Brain microvascular endothelial cell (primary cell): Measurements from ENCODE around the gene NINJ2.

Source experiments
- DNase-seq: peaks from one replicate; pipeline ENCODE4 v3.0.0-alpha.2; 2020
- H3K27ac ChIP-seq: fragments of 250-450 bp; sonication (Bioruptor Pico); 2 replicates; pipeline ENCODE4 v1.5.1; 2020; ENCODE audit warnings: mild to moderate bottlenecking, moderate library complexity
- H3K27me3 ChIP-seq: fragments of 250-450 bp; sonication (Bioruptor Pico); replicated peaks from 2 replicates; pipeline ENCODE4 v1.5.1; 2020; ENCODE audit warnings: mild to moderate bottlenecking
- H3K36me3 ChIP-seq: fragments of 250-450 bp; sonication (Bioruptor Pico); replicated peaks from 2 replicates; pipeline ENCODE4 v1.5.1; 2020; ENCODE audit warnings: mild to moderate bottlenecking
- H3K4me3 ChIP-seq: 2 replicates; pipeline ENCODE4 v1.5.1; 2011; ENCODE audit warnings: low read depth, mild to moderate bottlenecking, control low read depth, low read length, moderate library complexity
- CTCF ChIP-seq: IDR thresholded peaks from 2 replicates; pipeline ENCODE4 v1.5.1; 2011; ENCODE audit warnings: low read depth, mild to moderate bottlenecking, moderate library complexity, low read length, control low read depth, inconsistent platforms; ENCODE audit errors: missing control alignments
- in situ Hi-C: cut with HindIII; loops from 2 replicates; pipeline ENCODE4 v1.10.0; 2017; ENCODE audit warnings: low sequenced_read_pairs, low pct_ligation_motif_present

Gene NINJ2

DNA sequence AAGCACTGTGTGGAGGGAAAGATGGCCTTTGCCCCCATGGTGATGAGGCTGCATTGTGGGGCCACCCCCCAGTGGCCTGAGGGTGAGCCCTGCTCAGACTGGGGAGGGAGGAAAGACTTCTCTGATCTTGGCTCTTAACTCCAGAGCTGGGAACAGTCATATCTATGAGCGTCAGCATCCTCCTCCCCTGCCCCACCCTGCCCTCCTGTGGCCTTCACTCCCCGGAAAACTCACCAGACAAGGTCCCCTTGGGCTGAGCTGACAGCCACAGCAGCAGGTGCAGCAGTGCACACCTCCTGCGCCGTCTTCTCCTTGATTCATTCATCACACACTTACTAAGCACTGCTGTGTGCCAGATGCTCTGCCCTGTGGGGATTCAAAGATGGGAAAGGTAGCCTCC, 104.7 kb downstream of the NINJ2 start:
- no peak for DNase-seq
- Histone ChIP-seq H3K27ac (no peak overlapping the region), H3K36me3 (no peaks in the 10 kb centered on the region), H3K27me3 (peaks cover 7% of the 10 kb centered on the region), H3K4me3 (no peak overlapping the region)
- no peak for TF ChIP-seq CTCF
- in situ Hi-C loops, result no loop called here

- no peak for TF ChIP-seq CTCF
Measured at GRCh38 chr12:556498-556897, 106.7 kb downstream of the NINJ2 start.

GRCh38 chr12:554001-554285, 109.3 kb downstream of the NINJ2 start:
- no peak for DNase-seq
- in situ Hi-C loops, result no loop called here
- Histone ChIP-seq H3K27ac (no peak overlapping the region), H3K4me3 (no peak overlapping the region), H3K36me3 (no peaks in the 10 kb centered on the region), H3K27me3 (peaks cover 15% of the 10 kb centered on the region)
- no peak for TF ChIP-seq CTCF

More at GRCh38 chr12:556498-556897, 106.7 kb downstream of the NINJ2 start:
- H3K27me3 ChIP-seq, result peaks cover 14% of the 10 kb centered on the region
- H3K27ac ChIP-seq, result no peak overlapping the region
- in situ Hi-C loops, result no loop called here
- H3K36me3 ChIP-seq, result no peaks in the 10 kb centered on the region
- DNase-seq, result no peak
- H3K4me3 ChIP-seq, result no peak overlapping the region

DNA sequence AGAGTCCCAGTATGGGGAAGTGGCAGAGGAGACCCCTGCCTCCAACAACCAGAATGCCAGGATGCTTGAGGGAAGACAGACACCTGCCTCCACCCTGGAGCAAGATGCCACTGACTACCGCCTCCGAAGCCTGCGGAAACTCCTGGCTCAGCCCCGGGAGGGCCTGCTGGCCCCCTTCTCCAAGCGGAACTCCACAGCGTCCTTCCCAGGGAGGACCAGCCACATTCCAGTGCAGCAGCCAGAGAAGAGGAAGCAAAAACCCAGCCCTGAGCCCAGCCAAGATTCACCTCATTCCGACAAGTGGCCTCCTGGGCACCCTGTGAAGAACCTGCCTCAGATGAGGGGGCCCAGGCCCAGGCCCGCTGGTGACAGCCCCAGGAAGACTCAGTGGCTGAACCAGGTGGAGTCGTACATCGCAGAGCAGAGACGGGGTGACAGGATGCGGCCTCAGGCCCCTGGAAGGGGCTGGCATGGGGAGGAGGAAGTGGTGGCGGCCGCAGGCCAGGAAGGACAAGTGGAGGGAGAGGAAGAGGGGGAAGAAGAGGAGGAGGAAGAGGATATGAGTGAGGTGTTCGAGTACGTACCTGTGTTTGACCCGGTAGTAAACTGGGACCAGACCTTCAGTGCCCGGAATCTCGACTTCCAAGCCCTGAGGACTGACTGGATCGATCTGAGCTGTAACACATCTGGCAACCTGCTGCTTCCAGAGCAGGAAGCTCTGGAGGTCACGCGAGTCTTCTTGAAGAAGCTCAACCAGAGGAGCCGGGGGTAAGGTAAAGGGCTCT, 109.8 kb downstream of the NINJ2 start:
- Histone ChIP-seq H3K27ac (no peak overlapping the region), H3K36me3 (no peaks in the 10 kb centered on the region), H3K27me3 (peaks cover 15% of the 10 kb centered on the region), H3K4me3 (no peak overlapping the region)
- TF ChIP-seq CTCF, result no peak
- no peak for DNase-seq
- in situ Hi-C loops, result no loop called here

- Histone ChIP-seq H3K27ac (no peak overlapping the region), H3K4me3 (no peak overlapping the region), H3K36me3 (no peaks in the 10 kb centered on the region), H3K27me3 (peaks cover 10% of the 10 kb centered on the region)
- DNase-seq, result no peak
- in situ Hi-C loops, result no loop called here
- no peak for TF ChIP-seq CTCF
Measured at GRCh38 chr12:552466-552865, 110.8 kb downstream of the NINJ2 start.

DNA sequence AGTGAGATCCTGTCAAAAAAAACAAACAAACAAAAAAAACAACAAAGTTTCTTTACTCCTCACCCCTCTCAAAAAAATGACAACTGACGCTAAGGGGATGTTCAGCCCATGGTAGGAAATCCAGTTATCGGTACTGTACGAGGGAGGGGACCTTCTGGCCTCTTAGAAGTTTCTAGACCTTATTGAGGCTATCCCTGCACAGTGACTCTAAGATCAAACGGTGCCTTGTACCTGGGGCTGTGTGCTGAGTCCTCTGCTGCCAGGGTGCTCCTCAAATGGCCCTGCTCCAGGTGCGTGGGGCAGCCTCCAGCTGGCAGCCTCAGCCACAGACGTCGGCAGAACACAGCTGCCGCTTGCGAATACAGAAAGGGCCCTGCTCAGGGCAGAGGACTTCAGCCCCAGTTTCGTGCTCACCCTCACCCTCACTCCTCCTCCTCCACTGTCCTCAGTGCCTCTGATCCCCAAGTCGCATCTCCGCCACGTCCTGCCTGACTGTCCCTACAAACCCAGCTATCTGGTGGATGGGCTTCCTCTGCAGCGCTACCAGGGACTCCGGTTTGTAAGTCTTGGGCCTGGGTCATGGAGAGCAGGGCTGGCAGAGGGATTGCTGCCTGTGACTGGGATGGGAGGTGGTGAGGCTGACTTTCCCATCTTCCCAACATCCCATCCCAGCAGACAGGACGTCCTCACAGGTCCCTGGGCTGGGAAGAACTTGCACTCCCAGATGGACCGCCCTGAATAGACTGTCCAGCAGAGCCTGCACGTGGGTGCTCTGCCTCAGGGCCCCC, 112.6 kb downstream of the NINJ2 start:
- in situ Hi-C loops, result no loop called here
- DNase-seq, result no peak
- TF ChIP-seq CTCF, result no peak
- Histone ChIP-seq H3K4me3 (no peak overlapping the region), H3K27me3 (peaks cover 10% of the 10 kb centered on the region), H3K36me3 (no peaks in the 10 kb centered on the region), H3K27ac (no peak overlapping the region)
